ENCODE measurements around the gene PCDHGC3.

GRCh38 chr5:141491323-141492167 is 15.8 kb downstream of the PCDHGC3 start:
- no peak for TF ChIP-seq CTCF (IDR thresholded peaks at IDR 0.05; ENCODE audit: low read depth, low read length)
- no peak for TF ChIP-seq MAX (IDR thresholded peaks at IDR 0.05; ENCODE audit: low read depth, low read length)
- TF ChIP-seq POLR2A (IDR thresholded peaks at IDR 0.05; ENCODE audit: extremely low read depth, insufficient read length): no peak

Data from NB4 (cell line).